HG02798 (cell line): Measurements from ENCODE around the gene DIDO1.

ENCODE experiments used
- ATAC-seq: cut with Tn5 transposase; IDR thresholded peaks from one replicate; pipeline ENCODE4 v1.9.1; 2021; ENCODE audit warnings: mild to moderate bottlenecking; ENCODE audit not compliant: unreplicated experiment, poor library complexity

Gene DIDO1

GRCh38 chr20:62951896-62952372, 25.6 kb upstream of the DIDO1 start:
- ATAC-seq = no peak

DNA sequence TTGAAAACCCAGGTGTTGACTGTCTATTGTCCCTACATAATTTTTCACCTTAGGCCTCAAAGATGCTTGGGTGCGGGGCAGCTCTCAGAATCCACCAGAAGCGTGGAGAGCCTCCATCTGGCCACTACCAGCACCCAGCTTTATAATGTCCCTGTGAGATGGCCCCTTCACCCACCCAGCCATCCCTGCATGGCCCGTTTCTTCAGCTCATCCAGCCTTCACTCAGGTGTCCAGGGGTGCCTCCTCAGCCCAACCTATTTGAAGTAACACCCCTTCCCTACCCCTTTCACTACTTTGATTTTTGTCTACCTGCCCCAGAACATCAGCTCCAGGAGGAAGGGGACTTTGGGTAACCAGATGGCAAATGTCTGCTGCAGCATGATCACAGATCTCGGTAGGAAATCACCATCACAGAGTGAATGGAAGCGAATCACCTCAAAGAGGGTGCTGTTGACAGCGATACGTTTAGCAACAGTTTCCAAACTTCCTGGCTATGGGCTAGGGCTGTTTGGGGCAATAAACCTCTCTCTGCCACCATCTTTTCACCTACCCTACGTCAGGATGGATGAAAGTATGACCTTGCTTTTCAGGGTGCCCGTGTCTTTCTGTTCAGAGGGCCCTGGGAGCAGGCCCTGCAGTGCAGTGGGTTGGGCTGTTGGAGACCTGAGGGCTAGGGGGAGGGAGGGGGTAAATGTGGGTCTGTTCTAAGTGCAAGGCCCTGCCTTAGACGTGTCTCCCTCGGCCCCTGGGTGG, 25.0 kb upstream of the DIDO1 start:
- ATAC-seq = no peak

DNA sequence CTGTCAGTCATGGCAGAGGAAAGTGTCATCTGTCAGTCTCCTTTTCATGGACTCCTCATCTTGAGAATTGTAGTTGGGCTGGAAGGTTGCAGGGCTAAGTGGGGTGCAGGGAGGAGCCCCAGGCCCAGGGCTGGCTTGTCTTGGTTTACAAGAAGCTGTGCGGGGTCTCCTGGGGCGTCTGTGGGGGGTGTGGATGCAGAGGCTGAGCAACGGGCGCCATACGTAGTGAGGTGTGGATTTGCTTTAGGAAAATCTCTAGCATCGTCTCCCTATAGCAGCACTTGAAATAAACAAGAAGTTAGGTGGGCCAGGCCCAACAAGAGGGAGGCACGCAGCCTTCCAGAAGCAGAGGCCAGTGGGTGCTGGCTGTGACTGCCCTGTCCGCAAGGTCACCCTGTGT, 24.4 kb upstream of the DIDO1 start:
- no peak for ATAC-seq

DNA sequence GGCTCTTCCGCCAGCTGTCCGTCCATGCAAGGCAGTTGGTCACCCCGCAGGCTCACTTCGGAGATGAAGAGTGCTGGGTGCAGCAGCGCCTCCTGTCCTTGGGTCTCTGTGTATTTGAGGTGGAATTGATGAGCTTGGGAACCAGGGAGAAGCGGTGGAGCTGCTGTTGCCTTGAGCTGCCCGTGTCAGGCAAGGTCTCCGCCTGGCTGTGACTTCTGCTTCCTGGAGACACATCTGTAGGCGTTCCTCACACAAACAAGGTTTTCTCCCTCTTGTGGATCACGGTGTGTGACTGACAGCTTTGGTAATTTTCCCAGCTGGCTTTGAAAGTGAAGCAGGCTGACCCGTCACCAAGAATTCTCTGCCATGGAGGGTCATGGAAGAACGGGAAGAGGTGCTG, 23.7 kb upstream of the DIDO1 start:
- no peak for ATAC-seq

DNA sequence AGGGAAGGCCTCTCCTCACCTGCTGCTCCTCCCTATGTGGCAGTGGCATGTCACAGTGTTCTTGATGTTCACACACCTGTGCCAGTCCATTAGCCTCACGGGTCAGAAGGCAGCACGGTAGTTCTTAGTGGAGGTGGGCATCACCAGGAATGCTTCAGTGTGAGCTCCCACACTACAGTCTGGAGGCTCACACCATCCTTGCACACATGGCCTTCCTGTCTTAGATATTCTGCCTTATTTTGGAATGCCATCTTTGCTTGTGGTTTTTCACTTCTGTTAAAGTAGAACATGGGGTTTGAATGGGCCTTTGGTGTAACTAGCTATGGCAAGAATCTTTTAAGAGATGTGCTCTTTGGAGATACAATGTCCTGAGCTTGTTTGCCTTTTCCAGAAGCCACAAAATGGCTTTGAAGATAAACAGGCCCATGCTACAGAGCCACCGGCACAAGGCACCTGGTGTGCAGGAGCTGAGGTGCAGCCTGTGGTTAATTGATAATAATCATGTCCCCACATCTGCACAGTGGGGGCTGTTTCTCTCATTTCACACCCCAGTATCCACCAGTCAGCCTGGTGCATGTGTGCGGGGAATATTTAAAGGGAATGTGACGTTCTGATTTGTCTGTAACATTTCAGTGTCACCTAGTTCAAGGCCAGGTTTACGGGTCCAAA, 23.0 kb upstream of the DIDO1 start:
- no peak for ATAC-seq

- no peak for ATAC-seq
These were observed 21.4 kb upstream of the DIDO1 start for GRCh38 chr20:62947532-62948300.

- no peak for ATAC-seq
These were observed 20.6 kb upstream of the DIDO1 start for GRCh38 chr20:62946918-62947317.

GRCh38 chr20:62945771-62946339, 19.6 kb upstream of the DIDO1 start:
- ATAC-seq = no peak

DNA sequence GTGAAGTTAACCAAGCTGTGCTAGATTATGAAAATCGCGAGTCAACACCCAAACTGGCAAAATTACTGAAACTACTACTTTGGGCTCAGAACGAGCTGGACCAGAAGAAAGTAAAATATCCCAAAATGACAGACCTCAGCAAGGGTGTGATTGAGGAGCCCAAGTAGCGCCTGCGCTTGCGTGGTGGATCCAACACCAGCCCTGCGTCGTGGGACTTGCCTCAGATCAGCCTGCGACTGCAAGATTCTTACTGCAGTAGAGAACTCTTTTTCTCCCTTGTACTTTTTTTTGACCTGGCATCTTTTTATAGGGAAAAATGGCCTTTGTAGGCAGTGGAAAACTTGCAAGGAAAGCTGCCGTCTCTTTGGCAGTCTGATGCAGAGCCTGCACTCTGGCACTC, 18.4 kb upstream of the DIDO1 start:
- no peak for ATAC-seq

GRCh38 chr20:62944184-62944583, 17.9 kb upstream of the DIDO1 start:
- no peak for ATAC-seq

- ATAC-seq = no peak
These were observed 17.1 kb upstream of the DIDO1 start for GRCh38 chr20:62943396-62943795.

GRCh38 chr20:62942456-62942855, 16.2 kb upstream of the DIDO1 start:
- no peak for ATAC-seq

DNA sequence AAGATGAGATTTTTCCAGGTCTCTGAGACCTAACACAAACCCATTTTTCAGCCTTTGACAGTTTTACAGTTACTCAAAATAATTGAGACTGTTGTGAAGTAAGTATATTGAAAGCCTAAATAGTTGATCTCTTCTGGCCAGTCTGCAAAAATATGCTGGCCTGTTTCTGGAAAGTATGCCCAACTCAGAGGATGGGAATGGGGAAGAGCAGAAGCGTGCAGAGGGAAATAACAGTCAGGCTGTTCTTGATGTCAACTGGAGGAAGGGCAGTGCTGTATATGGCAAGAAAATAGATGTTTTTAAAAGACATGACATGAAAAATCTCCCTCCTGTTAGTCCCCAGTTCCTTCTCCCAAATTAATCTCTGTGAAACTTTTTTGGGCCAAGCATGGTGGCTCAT, 15.5 kb upstream of the DIDO1 start:
- no peak for ATAC-seq

DNA sequence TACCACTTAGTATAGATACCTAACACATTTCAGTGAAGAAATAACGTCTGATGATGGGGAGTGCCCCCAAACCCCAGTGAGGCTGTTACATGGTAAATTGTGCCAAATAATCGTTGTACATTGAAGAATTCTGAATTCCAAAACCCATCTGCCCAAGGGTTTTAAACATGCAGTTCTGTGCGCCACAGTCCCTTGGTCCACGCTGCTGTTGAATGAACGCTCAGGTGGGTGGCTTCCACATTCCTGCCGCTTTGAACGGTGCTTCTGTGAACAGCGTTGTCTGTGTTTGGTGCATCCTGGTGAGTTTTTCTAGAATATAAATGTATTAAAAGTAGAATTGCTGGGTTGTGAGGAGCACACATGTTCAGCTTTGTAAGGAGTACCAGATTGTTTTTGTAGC, 14.6 kb upstream of the DIDO1 start:
- ATAC-seq = no peak

DNA sequence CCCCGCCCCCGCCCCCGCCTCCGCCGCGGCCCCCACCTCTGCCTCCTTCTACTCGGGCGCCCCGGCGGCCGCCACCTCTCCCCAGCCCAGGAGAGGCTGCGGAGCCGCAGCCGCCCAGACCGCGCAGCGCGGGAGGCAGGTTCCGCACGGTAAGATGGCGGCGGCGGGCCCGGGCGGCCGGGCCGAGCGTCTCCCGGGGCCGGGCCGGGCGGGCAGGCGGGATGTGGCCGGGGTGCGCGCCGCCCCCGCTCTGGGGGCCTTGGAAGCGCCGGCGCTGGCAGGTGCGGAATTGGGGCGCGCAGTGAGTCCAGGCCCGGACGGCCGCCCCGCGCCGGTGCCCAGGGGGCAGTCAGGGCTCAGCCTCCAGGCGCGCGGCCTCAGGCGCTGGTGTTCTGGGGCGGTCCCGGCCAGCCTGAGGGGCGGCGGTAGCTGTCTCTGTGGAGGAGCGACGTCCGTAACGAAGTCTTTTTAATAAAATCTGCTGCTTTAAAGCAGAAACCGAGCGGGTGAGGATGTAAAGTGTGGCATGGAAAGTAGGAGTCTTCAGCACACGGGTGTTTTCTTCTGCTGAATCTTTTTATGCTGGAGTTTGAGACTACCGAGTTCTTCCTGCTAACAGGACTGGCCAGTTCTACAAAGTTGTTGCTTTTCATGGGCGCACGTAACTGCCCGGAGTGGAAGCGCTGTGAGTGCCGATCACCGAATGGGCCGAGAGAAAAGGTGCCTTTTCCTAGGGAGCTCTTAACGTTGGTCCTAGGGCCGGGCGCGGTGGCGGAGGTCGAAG, 12.0 kb upstream of the DIDO1 start, which contains the start of gene GID8:
GID8 (plus strand) TSS at position 43 of the 784 bp plus-strand sequence. CDS start 3,356 bp downstream, outside the sequence.
- ATAC-seq = peak; percentile 47

- peak; percentile 92 for ATAC-seq
These were observed 11.2 kb upstream of the DIDO1 start for GRCh38 chr20:62937268-62938104.

- ATAC-seq = no peak
These were observed 9.8 kb upstream of the DIDO1 start for GRCh38 chr20:62935968-62936585.

DNA sequence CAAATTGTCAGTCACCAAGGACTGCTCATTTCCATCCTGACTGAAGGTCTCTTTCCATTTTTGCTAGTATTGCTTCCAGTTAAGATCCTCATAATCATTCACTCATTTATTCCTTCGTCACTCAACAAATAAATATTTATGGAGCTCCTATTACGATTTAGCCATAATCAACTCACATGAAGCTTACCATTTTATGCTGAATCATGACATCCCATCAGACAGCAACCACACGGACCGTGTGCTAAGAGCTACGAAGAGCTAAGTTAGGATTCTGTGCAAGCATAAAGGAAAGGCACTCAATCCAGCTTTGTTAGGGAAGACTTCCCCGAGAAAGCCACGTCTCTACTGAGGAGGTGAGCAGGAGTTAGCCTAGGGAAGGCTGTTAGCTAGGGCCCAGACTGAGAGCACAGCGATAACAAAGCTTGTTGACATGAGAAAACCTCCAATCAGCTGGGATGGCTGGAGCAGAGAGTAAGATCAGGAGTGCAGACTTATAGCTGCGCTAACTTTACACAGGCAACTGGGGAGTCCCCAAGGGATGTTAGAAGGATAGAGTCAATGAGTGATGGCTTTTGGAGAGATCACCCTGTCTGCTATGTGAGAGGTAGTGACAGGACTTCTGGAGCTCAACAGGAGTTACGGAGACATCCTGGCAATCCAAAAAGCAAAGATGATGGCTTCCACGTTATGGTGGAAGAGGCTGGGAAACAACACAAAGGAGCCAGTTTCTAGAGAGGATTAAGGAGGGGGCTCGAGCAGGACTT, 9.1 kb upstream of the DIDO1 start:
- ATAC-seq = no peak
